Left cardiac atrium (tissue), 4 donors: ENCODE data around the gene NAGLU. TPM values are rescaled to one million over a fixed set of nuclear protein-coding genes. Genes with fewer than 3 reads are reported as not detected.
A peak's percentile ranks its signal among the peaks of the same experiment; 100 is the strongest.

ENCODE experiments used
- ATAC-seq, 2 donors: fragments of 200-7000 bp; cut with Tn5 transposase; one replicate each; pipeline ENCODE4 v1.9.1; 2020; ENCODE audit warnings: mild to moderate bottlenecking in 2 of 2, moderate library complexity in 2 of 2
- DNase-seq: peaks from one replicate; pipeline ENCODE4 v3.0.0-alpha.2; 2020
- intact Hi-C, 2 donors: fragments of 100-400 bp; cut with DNase I; formaldehyde crosslinking; loops; one replicate each; pipeline versions ENCODE4 v1.14.1 to v1.15.1; 2022 to 2023
- microRNA-seq, 2 donors: library from miRNA; unstranded; fragments of <30 nt; microRNA quantifications; one replicate each; pipeline ENCODE4 v1.2.0, GENCODE V29; 2020
- total RNA-seq, 2 donors: library from RNA; stranded (reverse); fragmentation: NEBNext Ultra II Directional; extraction: Animal tissue kit (Norgen Biotek cat#: 25700); gene quantifications; one replicate each; pipeline ENCODE4 v1.2.1, GENCODE V29; 2021
- donor health status: DM: no; HTN: yes; CAD: no.
- donor health status: DM: no; HTN: yes; CAD: no; lungs with severe emphysema.
- donor health status: DM: yes; HTN: yes; CAD: no.
- donor health status: Dilated cardiomyopathy.

Gene NAGLU
- total RNA-seq, 2 donors from 2014 or later = 15.1 to 20.7 TPM

DNA sequence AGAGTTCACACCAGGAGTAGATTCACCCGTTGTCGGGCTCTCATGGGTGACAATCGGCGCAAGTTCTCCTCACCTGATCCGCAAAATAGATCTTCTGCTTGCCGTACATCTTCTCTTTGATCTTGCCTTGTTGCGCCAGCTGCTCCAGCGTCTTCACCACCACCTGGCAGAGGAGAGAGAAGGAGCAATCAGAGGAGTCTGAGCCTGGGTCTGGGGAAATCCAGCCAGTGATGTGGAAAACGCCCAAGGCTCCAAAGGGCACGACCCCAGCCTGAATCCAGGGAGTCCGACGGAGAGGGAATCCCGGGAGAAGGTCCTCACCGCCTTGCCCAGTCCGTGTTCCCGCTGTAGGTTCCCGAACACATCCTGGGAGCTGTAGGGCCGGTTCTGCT is 41.1 kb downstream of the NAGLU start:
- no peak for ATAC-seq
- intact Hi-C loops = loop anchor here (5.0 to 10.0 kb wide), 2 partner anchors 98 to 185 kb away; partner anchors contain the start of genes PLEKHH3 (in 1 of the 2) and RAMP2 (in 1 of the 2)
- no peak for DNase-seq

DNA sequence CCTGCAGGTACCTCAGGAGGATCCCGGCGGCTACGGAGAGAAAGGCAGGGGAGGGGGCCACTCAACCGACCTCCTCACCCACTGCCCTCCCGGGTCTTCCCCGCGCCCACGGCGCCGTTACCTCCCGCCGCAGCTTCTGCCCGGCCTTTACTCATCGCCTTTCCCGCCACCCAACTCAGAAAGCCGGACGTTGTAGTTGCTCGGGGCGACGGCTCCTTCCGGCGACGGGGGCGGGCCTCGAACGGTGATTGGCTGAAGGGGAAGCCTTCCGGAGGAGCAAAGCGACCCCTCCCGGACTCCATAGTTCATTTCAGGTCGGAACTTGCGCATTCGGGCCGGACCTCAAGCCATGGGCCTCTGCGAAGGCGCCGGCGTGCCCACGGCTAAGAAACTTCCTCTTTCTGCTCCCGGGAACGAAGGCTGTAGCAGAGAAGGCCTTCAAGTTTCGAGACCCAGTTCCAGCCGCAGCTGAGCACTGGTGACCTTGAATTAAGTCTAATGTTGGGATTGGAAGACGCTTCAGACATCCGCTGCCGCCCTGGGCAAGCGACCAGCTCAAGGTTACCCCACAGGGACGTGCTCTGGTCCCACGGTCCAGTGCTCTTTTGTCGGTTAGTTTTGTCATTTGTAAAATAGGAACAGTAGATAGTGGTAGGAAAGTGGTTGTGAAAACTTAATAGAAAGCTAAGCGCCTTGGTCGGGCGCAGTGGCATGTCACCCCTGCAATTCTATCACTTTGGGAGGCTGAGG is 41.7 kb downstream of the NAGLU start, which contains the start of gene PSMC3IP:
Gene PSMC3IP, minus strand, starts transcription at position 198 of the 750 bp plus-strand sequence. Its CDS starts 43 bp downstream, at position 155.
- intact Hi-C loops = loop anchor here (2.0 to 10.0 kb wide), 3 partner anchors 31 to 185 kb away; partner anchors contain the start of genes PLEKHH3 (in 1 of the 2), RAMP2 (in 1 of the 2), RETREG3 (in 1 of the 2) and TUBG1 (in 1 of the 2)
- ATAC-seq (peak; percentile 96), DNase-seq (peak; percentile 97)

DNA sequence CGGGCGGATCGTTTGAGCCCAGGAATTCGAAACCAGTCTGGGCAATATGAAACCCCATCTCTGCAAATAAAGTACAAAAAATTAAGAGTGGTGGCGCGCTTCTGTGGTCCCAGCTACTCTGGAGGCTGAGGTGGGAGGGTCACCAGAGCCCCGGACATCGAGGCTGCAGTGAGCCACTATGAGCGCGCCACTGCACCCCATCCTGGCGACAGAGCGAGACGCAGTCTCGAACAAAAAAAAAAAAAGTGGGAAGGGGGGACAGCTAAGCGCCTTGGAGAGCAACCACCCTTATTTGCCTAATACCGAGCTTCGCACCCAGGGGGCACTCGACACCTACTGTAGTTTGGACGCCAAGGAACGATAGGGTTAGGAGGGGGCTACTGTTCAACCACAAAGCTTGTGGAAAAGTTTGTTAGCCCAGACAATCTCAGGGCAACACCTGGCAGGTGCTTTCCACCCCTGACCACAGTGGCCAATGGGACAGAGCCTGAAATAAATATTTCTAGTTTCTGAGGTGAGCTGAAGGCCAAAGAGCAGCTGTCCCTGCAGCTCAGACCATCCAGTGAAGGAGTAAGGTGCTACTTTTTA is 42.3 kb downstream of the NAGLU start:
- intact Hi-C loops = loop anchor here (2.0 to 10.0 kb wide), 3 partner anchors 30 to 184 kb away; partner anchors contain the start of genes PLEKHH3 (in 1 of the 2), RAMP2 (in 1 of the 2), RETREG3 (in 1 of the 2) and TUBG1 (in 1 of the 2)
- peak; percentile 81 to 83 for ATAC-seq
- DNase-seq = peak; percentile 71

DNA sequence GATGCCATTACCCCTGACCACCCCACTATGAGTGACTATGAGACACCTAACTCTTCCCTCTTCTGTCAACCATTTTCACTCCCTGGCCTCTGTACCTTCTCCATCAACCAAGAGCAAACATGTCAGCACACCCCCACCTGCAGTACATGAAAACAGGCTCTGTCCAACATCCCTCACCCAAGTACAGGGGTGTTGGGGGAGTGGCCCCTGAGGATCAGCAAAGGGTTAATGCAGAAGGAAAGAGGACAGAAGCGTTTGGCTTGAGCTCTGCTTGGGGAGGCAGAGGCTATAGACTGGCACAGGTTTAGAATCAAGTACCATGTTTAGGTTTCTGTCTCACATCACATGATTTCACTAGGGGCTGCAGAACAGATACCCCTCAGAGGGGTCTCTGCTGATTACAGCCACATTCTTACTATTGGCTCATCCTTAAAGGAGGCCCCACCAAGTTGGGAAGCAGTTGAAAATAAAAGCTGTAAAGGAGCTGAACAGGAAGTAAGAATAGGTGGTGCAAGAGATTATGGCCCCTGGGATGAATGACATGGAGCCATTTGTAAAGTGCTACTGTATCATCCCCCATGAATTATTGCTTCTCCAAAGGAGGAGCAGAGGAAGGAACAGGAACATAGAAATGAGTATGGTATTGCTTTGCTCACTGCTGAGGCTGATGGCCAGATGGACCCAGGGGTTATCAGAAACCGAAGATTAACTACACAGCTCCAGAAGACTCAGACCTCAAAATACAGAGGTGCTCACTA is 43.9 kb downstream of the NAGLU start:
- ATAC-seq = no peak
- DNase-seq = no peak

DNA sequence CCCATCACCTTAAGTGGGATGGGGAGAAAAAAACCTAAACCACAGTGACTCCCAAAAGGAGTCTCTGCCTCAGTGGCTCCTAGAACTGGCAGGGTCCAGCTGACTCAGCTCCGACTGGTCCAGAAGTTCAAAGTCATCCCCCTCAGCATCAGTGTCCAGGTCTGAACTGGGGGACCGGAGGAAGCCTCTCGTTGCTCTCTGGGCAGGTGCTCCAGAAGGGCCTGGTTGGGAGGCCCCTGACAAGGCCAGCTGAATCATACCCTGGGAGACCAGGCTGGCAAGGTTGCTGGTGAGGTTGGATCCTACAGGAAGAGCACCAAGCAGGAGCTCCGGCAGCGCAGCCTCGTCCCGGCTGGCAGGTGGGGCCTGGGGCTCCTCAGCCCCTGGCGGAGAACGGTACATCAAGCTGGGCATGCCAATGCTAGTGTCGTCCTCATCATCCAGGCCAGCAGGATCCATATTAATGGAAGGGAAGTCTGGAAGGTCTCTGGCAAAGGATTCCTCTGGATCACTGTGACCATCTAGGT is 45.8 kb downstream of the NAGLU start:
- DNase-seq = no peak
- no peak for ATAC-seq
- intact Hi-C loops = loop anchor here in 1 of 2 donors (10.0 kb wide), 1 partner anchor 103 kb away; the partner anchor contains the start of genes CCR10 and CNTNAP1

More for the DNA sequence above, 43.9 kb downstream of the NAGLU start:
- intact Hi-C loops = loop anchor here (2.0 to 10.0 kb wide), 4 partner anchors 29 to 182 kb away; partner anchors contain the start of genes CCR10 (in 1 of the 2), CNTNAP1 (in 1 of the 2), PLEKHH3 (in 1 of the 2) and RAMP2 (in 1 of the 2)

DNA sequence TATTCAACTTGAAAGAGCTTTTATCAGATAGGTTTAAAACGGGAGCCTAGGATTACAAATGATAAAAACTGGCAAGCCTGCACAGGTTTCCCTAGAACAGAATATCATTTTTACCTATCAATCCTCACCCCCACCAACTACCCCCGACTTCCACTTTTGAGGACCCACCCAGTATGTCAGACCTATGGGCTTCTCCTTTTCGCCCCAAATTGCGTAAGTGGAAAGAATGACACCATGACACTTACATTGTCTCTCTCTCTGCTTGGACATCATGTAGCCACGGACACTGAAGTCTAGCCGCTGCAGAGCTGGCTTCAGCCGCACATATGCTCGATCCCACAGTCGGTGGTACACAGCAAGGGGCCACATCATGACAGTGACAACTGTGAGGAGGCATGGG is 48.8 kb downstream of the NAGLU start:
- ATAC-seq (no peak), DNase-seq (no peak)
- intact Hi-C loops = loop anchor here in 1 of 2 donors (10.0 kb wide), 1 partner anchor 100 kb away; the partner anchor contains the start of genes CCR10 and CNTNAP1

DNA sequence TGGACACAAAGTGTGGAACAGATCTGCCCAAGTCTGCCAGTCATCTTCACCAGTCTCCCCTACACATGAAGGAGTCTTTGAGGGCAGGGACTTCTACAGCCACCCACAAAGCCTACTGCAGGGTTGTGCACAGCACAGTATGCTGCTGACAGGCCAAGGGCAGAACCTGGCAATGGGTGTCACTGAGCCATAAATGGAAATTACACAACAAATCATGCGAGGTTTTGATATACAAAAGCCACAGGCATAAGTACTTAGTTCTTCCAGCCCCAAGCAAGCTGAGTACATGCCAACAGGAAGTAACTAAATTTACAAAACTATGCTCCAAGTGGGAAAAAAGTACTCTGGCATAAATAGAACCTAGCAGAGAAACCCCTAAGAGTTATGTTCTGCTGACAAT is 49.3 kb downstream of the NAGLU start:
- DNase-seq = no peak
- ATAC-seq = peak in 1 of 2 donors; percentile 87
- intact Hi-C loops = loop anchor here in 1 of 2 donors (10.0 kb wide), 1 partner anchor 99 kb away; the partner anchor contains the start of genes CCR10 and CNTNAP1

DNA sequence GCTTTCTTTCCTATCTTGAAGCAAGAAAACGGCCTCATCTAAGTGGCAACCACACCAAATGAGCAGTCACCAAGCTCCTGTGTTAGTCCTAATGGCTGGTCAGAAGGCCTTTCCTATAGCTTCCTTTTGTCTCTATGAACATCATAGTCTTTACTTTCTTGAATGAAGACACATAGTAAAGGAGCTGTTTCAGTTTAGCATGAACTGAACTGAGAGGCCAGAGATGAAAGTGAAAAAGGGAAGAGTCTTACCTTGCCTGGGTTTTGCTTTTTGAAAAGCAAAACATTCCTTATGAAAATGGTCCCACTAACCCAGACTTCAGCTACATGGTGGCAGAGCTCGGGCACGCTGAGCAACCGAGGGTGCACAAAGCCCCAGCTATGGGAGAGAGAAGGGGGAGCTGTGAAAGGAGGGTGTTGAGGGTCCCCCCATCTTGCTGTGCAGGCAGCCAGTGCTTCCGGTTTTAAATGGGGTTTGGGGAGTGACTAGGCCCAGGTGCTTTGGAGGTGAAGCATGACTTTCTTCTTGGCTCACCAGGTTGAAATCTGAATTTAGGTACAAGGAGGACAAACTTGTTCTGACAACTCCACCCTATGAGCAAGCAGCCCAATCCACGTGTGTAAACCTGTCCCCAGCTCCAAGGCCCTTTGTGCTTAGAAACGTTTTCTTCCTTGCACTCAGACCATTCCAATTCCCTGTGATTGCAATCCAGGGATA is 50.6 kb downstream of the NAGLU start:
- ATAC-seq (no peak), DNase-seq (no peak)
- intact Hi-C loops = loop anchor here in 1 of 2 donors (10.0 kb wide), 1 partner anchor 98 kb away; the partner anchor contains the start of genes CCR10 and CNTNAP1

DNA sequence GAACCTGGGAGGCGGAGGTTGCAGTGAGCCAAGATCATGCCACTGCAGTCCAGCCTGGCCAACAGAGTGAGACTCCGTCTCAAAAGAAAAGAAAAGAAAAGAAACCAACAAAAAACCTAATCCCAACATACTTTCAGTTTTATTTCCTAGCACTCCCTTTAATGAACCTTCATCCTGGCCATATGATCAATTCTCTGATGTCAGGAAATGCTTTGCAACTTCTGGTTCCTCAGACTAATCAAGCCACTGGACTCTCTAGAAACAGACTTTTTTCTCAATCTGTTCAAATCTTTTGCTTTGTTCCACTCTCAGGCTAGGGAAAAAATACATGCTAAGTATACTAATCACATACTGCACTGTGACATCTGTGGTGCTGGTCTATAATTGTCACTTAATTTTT is 54.8 kb downstream of the NAGLU start:
- DNase-seq (no peak), ATAC-seq (no peak)
- intact Hi-C loops = no loop called here

DNA sequence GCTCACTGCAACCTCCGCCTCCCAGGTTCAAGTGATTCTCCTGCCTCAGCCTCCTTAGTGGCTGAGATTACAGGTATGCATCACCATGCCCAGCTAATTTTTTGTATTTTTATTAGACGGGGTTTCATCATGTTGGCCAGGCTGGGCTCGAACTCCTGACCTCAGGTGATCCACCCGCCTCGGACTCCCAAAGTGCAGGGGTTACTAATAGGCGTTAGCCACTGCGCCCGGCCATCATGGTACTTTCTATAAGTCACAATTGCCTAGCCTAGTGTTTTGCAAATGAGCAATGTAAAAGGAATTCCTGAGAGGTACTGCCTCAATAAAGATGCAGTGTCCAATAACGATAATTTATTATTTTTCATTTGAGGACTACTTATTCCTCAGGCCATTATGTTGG is 55.4 kb downstream of the NAGLU start:
- DNase-seq = no peak
- ATAC-seq = no peak
- intact Hi-C loops = no loop called here

Small RNA genes within 50 kb of the gene (microRNA-seq; reads per million reads assigned to microRNA genes)
- 4.4 to 6.0 reads per million in 2 donors for gene MIR5010
- gene MIR548AT = 0.20 to 0.82 reads per million in 2 donors

Other genes with a start within 250 kb of the NAGLU start
- gene STAT5A, start 247.7 kb upstream of the NAGLU start, total RNA-seq = 10 to 100 TPM; 38.1 to 40.6 TPM
- 100 to 1,000 TPM; 106 to 241 TPM for gene STAT3, start 147.8 kb upstream of the NAGLU start, total RNA-seq
- 100 to 1,000 TPM; 258 to 297 TPM for gene CAVIN1, start 113.0 kb upstream of the NAGLU start, total RNA-seq
- gene ATP6V0A1, start 77.4 kb upstream of the NAGLU start, total RNA-seq = 10 to 100 TPM; 40.3 to 55.4 TPM
- gene HSD17B1, start 16.7 kb downstream of the NAGLU start, total RNA-seq = 1 to 10 TPM; 2.8 to 3.7 TPM
- 10 to 100 TPM; 37.2 to 37.5 TPM for gene COASY, start 25.9 kb downstream of the NAGLU start, total RNA-seq
- gene MLX, start 30.9 kb downstream of the NAGLU start, total RNA-seq = 10 to 100 TPM; 51.3 to 55.3 TPM
- 1 to 10 TPM; 2.2 to 3.4 TPM for gene PSMC3IP, start 41.5 kb downstream of the NAGLU start, total RNA-seq
- gene RETREG3, start 73.1 kb downstream of the NAGLU start, total RNA-seq = 10 to 100 TPM; 26.0 to 26.1 TPM
- 10 to 100 TPM; 45.3 to 54.8 TPM for gene TUBG1, start 73.4 kb downstream of the NAGLU start, total RNA-seq
- gene TUBG2, start 123.0 kb downstream of the NAGLU start, total RNA-seq = 10 to 100 TPM; 14.4 to 15.8 TPM
- gene PLEKHH3, start 140.8 kb downstream of the NAGLU start, total RNA-seq = 10 to 100 TPM; 18.1 to 19.9 TPM
- gene CCR10, start 145.6 kb downstream of the NAGLU start, total RNA-seq = 1 to 10 TPM; 1.7 to 3.3 TPM
- 1 to 10 TPM; 4.7 to 7.2 TPM for gene CNTNAP1, start 146.3 kb downstream of the NAGLU start, total RNA-seq
- 10 to 100 TPM; 28.7 to 38.1 TPM for gene EZH1, start 208.8 kb downstream of the NAGLU start, total RNA-seq
- 10 to 100 TPM; 40.9 to 49.7 TPM for gene RAMP2, start 225.0 kb downstream of the NAGLU start, total RNA-seq
- 10 to 100 TPM; 30.0 to 32.1 TPM for gene VPS25, start 237.2 kb downstream of the NAGLU start, total RNA-seq
- gene WNK4, start 244.4 kb downstream of the NAGLU start, total RNA-seq = not detected